AG09319 (cell line): Measurements from ENCODE around the gene NXN.
"Not testable (repeated sequence)": the region's sequence is repeated elsewhere in the genome, so short reads cannot be mapped to it uniquely, and the experiment has no call there.

Experiments
- DNase-seq: peaks from one replicate; pipeline ENCODE4 v3.0.0-alpha.2; 2010; ENCODE audit warnings: low read depth; ENCODE audit errors: extremely low read depth
- CTCF ChIP-seq: IDR thresholded peaks from 2 replicates; pipeline ENCODE4 v1.5.1; 2011; ENCODE audit warnings: low read depth, mild to moderate bottlenecking, inconsistent platforms, low read length, moderate library complexity

Gene NXN

GRCh38 chr17:836151-836550 is 143.4 kb downstream of the NXN start:
- DNase-seq, result peak; percentile 83

GRCh38 chr17:835721-836120 is 143.9 kb downstream of the NXN start:
- DNase-seq, result not testable (repeated sequence)

More at GRCh38 chr17:836151-836550, 143.4 kb downstream of the NXN start:
- no peak for TF ChIP-seq CTCF

- peak; percentile 97 for DNase-seq
- TF ChIP-seq CTCF, result no peak
These were observed 144.3 kb downstream of the NXN start for GRCh38 chr17:835263-835662.

GRCh38 chr17:834136-834535 is 145.4 kb downstream of the NXN start:
- TF ChIP-seq CTCF, result no peak
- no peak for DNase-seq

- TF ChIP-seq CTCF, result no peak
- no peak for DNase-seq
These were observed 148.6 kb downstream of the NXN start for GRCh38 chr17:830950-831349.

GRCh38 chr17:830381-830780 is 149.2 kb downstream of the NXN start:
- no peak for DNase-seq
- no peak for TF ChIP-seq CTCF

- DNase-seq, result not testable (repeated sequence)
These were observed 150.0 kb downstream of the NXN start for GRCh38 chr17:829614-830013.

- no peak for DNase-seq
- no peak for TF ChIP-seq CTCF
These were observed 150.8 kb downstream of the NXN start for GRCh38 chr17:828761-829160.

- no peak for DNase-seq
- TF ChIP-seq CTCF, result no peak
These were observed 152.8 kb downstream of the NXN start for GRCh38 chr17:826778-827177.
